Tongue (tissue), 2 donors: ENCODE measurements around the gene SCMH1. TPM values are rescaled to one million over a fixed set of nuclear protein-coding genes. Genes with fewer than 3 reads are reported as not detected.

Source experiments
- DNase-seq: peaks from one replicate; pipeline ENCODE4 v3.0.0-alpha.2; 2015
- total RNA-seq: library from RNA; depleted of rRNA; stranded (reverse); fragments of >200 nt; gene quantifications from one replicate; pipeline ENCODE4 v1.2.3, GENCODE V29; 2014

SCMH1 gene
- total RNA-seq, 1 donor from 2014 or later: 55.0 TPM

DNA sequence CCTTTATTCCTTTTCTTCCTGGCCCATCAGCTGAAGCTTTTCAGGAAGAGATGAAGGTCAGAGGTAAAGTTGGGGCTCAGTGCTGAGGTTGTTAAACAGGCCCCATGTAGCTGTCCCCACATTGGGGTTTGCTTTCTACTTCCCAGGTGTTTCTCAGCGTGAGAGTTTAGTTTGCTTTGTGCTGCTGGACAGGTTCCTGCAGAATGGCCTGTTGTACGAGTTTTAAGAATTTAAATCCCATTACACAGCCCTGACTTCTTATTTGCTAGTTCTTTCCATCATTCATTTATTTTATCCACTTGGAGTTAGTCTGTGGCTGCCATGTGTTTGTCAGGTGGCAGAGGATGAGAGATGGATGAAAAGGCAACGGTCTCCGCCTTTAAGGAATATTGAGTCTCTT is 243.4 kb downstream of the SCMH1 start:
- no peak for DNase-seq

DNA sequence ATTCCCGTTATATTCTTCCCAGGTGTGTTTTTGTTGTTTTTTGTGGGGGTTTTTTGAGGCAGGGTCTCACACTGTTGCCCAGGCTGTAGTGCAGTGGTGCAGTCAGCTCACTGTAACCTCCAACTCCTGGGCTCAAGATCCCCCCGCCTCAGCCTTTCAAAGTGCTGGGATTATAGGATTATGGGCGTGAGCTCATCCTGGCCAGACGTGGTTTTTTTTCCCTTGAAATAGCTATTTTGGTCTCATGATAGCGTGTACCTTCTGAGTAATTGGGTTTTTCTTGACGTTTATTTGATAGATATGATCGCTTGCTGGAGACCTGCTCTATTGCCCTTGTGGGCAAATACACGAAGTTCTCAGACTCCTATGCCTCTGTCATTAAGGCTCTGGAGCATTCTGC is 245.0 kb downstream of the SCMH1 start:
- no peak for DNase-seq

DNA sequence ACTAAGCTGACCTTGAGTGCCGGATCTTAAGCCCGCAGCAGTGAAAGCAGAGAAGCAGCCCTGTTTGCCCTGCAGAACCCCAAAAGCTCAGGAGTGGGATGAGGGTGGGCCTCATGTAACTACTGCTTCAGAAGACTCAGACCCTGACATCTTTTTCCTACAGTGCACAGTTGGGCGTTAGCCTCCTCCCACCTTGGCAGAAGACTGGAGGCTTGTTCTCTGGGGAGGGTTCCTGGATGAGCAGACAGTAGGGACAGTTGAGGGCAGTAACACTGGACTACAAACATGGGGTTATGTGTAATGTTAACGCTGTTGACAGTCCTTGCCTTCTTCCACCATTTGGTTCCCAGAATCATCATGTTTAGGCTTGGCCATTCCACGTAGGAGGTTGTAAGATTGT is 253.0 kb downstream of the SCMH1 start:
- DNase-seq: no peak

DNA sequence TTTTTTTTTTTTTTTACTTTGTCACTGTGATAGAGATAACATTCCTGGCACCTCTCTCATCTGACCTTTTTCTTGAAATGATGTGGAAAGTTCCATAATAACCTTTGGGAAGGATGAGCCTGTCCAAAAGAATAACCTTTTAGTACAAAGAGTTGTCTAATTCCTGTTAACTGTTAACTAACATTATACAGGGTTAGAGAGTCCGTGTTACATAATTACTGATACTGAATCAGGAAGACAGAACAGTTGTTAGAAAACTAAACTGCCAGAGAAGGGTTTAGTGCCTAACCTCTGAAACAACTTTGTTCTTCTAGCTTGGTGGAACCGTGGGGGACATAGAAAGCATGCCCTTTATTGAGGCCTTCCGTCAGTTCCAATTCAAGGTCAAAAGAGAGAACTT is 253.8 kb downstream of the SCMH1 start:
- no peak for DNase-seq

DNA sequence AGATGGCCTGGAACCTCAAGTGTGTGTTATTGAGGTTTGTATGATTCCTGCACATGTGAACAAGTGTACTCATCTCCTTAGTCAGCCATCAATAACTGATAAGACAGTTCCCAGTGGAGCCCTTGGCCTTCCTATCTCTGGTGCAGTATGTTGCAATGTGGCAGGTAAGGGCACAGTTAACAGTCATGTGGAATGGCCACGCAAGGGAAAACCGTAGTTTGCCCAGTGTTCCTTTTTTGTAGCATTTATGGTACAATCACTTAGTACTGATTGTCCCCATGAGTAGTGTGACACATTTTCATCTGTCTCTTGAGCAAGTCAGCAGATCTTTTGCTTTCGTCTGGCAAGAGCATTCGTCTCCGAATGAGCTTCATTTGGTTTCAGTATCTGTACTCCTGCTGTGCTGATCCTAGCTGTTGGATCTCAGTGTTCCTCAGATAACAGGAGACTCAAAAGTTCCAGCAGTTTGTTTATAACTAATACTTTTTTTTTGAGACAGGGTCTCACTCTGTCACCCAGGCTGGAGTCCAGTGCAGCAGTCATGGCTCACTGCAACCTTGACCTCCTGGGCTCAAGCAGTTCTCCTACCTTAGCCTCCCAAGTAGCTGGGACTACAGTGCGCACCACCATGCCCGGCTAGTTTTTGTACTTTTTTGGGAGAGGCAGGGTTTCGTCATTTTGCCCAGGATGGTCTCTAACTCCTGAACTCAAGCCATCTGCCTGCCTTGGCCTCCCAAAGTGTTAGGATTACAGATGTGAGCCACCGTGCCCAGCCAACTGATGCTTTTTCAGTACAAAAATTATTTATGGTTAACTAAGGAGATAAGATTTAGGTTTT is 254.4 kb downstream of the SCMH1 start:
- no peak for DNase-seq

DNA sequence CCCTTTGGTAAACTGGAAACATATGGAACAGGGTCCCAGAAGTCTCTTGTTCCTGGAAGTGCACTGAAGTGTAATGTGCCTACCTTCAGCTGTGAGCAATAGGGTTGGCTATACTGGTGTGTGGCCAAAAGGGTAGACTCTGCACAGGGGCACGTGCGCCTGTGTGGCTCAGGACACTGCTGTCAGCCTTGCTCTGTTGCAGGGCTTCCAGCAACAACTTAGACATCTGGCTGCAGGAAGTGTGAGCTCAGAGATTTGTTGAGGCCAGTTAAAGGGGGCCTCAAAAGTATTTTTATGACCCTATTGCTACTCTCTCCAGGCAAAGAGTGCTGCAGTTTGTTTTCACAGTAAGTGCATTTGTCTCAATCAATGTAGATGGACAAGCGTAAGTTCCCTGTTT is 255.2 kb downstream of the SCMH1 start:
- DNase-seq: peak; percentile 45

DNA sequence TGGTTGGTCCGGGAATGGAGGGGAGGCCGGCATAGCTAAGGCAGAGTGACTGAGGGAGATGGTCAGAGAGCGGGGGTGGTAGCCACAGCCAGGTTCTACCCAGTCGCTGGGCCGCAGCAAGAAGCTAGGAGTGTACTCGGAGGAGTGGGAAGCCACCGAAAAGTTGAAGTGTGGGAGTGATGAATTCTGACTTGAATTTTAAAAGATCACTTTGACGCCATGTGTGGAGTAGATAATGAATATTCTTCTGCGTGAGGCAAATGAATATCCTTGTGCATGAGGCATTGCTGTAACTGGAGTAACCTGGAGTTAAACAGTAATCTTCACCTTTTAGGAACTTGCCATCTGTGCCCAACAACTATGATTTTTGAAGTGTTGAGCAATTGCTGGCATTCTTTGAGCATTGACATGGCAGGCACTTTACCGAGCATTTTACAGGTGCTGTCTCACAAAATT is 255.8 kb downstream of the SCMH1 start:
- DNase-seq: no peak

DNA sequence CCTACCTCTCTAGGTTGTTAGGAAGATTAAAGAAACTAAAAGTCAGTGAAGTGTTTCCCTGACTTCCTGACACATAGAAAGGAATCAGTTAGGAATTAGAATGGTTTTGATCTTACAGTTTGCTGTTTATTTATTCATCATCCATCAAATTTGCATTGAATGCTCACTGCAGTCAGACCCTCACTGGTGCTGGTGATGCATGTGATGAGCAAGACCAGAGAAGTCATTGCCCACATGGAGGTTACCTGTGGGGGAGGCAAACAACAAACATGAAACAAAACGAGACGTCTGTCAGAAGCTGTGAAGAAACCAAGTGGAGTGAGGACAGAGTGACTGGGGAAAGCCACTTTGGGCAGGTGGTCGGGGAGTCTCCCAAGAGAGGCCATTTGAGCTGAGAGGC is 256.2 kb downstream of the SCMH1 start:
- DNase-seq: no peak

DNA sequence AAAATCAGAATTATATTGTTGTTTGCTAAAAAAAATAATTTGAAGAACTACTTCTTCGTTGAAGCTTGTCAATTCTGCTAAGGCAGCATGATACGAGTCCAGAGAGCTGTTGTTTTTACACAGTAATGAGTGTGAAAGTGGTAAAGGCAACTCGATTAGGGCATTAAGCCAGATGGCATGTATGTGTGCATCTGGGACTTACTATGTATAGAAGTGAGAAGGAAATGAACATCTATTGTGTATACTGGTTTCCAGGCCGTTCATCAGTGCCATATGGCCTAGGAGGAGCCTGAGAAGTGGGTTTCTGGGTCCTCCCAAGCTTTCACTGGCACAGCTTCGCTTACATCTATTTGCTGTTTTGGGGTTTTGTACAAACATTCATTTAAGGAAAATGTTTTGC is 256.9 kb downstream of the SCMH1 start:
- DNase-seq: peak; percentile 79

DNA sequence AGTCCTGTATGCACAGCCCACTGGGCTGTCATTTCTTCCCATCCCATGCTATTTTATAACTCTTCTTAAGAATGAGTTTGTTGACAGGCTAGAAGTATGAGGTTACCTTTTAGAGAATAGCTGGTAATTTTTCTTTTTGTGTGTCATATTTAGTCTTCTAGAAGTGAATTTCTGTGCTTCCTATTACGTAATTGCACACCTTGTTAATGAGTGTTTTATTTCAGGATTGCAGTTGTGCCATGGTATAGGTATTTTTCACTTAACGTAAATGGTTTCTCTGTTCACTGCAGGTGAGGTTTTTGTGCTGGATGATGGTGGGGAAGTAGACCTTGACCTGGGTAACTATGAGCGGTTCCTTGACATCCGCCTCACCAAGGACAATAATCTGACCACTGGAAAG is 257.6 kb downstream of the SCMH1 start:
- DNase-seq: no peak

DNA sequence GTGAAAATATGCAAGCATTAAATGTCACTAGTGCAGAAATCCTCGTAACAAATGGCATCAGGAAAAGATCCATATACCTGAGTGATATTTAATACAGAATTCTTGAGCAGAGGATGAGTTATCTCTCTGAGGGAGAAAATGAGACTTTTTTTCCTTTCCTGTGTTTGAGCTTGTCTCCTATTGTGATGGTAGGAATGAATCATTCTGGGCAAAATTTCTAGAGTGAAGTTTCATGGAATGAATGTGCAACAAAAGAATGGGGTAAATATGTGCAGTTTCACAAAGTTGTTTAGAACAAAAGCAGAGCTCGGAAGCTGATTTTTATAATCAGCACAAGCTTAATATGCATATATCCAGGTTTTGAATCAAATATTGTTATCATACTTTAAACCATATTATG is 258.0 kb downstream of the SCMH1 start:
- DNase-seq: no peak

DNA sequence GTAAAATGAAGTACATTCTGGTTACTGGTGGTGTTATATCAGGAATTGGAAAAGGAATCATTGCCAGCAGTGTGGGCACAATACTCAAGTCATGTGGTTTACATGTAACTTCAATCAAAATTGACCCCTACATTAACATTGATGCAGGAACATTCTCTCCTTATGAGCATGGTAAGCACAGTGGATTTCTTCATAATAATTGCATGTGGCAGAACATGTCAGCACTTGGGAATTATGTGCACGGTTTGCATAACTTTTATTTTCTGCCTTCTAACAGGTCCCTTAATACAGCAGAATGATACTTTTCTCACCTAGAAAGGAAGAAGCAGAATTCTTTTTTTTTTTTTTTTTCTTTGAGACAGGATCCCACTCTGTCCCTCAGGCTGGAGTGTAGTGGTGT is 258.8 kb downstream of the SCMH1 start:
- DNase-seq: no peak

DNA sequence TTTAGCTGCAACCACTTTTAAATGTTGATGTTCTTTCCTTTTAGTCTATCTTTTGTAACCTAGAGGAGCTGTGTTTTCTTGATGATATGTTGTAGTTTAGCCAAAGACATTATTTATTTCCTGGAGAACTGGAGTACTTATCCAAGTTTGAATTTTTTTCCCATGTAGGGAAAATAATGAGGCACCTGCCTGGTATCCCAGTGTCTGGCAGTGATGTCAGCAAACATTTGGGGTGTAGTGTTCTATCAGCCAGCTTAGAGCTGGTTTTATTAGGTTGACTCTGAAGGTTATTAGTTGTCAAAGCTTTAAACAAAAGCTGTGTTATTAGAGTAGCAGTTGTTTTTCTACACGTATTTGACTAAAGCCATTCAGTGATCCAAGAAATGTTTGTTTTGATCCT is 259.4 kb downstream of the SCMH1 start:
- no peak for DNase-seq

DNA sequence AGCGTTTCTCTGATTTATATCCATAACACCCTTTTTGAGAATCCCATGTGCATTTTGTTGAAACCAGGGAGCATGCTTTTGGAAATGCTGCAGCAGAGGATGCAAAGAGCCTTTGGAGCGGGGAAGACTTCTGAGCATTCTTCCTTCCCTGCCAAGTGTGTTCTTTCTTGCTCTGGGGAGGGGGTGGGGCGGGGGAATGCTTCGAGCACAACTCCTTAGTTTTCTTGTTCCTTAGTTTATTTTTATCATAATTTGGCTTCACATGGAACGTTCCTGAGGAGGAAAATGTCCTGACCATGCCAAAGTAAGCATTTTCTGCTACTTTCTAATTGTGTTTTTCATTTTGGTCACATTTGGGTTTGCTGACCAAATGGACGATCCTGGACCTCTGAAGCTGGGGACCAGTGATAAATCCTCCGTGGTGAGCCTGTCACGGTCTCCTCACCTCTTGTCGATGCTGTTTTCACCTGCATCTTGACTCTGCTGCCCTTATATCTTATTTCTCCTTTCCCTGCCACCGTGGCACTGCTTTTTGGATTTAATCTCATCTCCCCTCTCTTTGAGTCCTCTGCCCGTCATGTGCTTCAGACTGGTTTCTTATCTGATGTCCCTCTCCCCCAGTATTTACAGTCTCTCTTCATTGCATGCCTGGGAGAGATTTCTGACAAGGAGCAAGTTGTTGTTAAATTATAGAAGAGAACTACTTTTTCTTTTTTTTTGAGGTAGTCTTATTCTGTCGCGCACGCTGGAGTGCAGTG is 260.2 kb downstream of the SCMH1 start:
- DNase-seq: peak; percentile 48

DNA sequence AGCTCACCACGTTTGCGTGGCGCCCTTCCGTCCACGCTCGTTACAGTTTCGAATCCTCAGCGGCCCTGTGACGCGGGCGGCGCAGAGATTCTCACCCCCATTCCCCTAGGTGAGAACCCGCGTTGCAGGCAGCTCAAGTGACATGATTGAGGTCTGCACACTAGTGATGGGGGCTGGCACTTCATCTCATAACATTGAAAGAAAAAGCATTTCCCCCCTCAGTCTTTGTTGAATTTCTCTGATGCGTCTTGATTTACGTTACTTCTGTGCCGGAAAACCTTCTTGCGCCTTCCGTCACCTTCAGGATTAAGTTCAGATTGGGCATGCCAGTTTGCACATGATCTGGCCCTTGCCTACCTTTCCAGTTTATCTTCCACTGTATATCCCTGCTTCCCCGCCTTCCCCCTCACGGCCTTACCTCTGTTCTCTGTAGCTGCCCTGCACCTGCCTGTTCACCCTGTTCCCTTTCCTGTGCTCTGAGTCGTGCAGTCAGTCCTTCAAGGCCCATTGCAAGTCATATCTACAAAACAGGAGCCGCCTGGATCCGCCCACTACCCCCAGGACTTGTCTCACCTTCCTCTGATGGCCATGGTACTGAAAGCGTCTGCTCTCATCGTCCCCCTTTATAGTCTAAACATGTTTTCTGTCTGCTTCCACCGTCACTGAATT is 261.5 kb downstream of the SCMH1 start:
- peak; percentile 14 for DNase-seq

DNA sequence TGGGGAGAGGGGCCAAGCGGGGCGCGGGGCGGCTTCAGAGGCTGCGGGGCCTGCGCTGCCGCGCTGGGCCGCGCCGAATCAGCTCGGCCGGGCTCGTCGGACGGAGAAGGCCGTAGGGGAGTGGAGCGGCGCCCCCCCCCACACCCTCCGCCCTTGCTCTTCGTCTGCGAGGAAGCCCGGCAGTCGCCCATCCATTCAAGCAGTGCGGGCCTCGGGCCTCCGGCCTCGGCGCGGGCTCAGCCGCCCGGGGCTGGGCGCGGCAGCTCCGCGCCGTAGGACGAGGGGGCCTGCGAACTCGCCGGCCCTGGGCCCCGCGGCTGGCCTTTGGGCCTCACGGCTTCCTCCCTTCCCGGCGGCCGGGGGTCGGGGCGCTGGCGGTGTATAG is 262.0 kb downstream of the SCMH1 start:
- DNase-seq: no peak

DNA sequence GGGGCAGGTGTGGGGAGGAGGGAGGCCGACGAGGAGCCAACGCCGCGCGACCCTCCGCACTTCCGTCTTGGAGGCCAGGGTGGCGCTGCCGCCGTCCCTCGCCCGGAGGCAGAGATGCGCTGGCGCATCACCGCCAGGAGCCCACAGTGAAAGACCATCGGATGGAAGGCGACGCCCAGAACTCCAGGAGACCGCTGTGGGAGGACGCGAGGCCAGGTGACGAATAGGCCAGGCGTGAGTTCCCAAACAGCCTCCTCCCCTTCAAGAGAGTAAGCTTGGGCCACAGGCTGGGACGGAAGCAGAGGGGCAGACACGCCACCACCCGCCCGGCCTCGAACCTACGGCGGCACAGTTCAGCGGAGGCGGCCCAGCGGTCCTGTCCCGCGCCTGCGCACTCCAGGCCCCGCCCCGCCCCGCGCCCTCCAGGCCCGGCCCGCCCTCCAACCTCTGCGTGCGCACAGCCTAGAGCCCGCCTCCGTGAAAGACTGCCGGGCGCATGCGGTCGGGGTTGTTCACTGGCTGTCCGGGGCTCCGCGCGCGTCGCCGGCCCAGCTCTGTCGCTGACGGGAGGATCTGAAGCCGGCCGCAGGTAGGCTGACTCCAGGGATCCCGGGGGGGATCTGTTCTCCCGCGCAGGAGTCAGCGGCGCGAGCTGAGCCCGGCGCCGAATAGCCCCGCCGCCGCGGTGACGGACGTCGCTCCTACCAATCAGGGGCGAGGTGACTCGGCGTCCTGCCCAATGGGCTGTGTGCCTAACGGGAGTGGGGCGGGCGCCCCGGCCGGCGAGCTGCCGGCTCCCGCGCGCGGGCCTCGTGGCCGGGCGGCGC is 262.7 kb downstream of the SCMH1 start, which contains the start of gene CTPS1:
TSS of gene CTPS1 (plus strand) at position 456 of the 827 bp plus-strand sequence. CDS start 3,595 bp downstream, outside the sequence.
- peak; percentile 98 for DNase-seq

DNA sequence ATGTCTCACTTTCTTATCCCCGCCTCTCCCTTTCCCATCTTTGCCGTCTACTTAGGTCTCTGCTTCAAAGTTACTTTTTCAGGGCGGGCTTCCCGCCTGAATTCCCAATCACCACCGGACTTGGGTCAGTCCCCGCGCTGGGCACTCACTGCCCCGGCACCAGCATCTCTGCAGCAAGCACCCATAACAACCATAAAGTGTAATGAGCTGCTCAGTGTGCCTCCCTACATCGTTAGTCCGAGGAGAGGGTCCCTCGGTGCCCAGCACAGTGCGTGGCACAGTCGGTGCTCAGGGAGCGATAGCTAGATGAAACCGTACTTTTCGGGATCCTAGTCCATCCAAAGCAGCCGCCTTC is 263.2 kb downstream of the SCMH1 start:
- DNase-seq: no peak

DNA sequence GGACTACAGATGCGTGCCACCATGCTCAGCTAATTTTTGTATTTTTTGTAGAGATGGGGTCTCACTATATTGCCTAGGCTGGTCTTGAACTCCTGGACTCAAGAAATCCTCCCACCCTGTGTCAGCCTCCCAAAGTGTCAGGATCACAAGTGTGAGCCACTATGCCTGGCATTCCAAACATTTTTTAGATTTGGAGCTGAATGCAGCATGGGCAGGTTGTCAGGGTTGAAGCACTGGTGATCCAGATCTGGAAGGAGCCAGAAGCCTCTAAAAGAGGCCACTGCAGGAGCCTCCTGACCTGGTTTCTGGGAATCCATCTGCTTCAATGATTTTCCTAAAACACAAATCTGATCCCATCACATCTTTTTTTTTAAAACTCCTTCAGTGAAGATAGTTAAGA is 264.4 kb downstream of the SCMH1 start:
- DNase-seq: no peak
